NCI-H146 treated with DMSO at 0.1 percent for 48 hours (cell line): ENCODE results near the gene SYP.
"Not testable (repeated sequence)": the region's sequence is repeated elsewhere in the genome, so short reads cannot be mapped to it uniquely, and the experiment has no call there.

ENCODE experiments used
- DNase-seq: peaks from one replicate; lab custom pipeline; 2025; ENCODE audit not compliant: unreplicated experiment; lab: John Stamatoyannopoulos, UW

The SYP gene

DNA sequence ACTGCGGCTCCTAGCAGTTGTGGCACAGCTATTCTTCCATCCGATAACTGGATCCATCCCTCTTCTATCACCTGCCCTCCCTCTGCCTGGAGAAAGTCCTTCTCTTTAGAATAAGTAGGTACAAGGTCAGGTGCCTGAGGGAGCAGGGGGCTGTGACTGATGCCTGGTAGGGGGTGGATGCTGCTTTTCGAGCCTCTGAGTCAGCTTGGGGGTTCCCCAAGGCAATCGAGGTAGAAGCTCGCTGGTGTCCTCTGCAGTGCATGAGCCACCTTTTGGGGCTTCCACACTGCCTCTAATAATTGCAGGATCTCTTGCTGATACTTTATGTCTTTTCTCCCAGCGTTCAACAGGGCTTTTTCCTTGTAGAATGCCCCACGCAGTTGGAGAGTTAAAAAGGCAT is 56.8 kb downstream of the SYP start:
- DNase-seq, result not testable (repeated sequence)

DNA sequence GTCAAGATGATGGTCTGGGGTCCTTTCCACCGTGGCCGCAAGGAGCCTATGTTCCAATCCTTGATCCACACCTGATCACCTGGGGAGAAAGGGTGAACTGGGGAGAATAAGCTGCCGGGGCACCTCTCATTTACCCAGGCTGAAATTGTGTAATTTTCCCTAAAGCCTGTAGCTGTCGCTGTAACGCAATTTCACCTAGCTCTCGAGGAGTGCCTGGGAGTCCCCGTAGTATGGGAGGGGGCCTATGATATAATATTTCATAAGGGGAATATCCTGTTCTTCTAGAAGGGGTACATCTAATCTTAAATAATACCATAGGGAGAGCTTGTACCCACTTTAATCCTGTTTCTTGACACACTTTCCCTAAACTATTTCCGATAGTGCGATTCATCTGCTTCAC is 57.7 kb downstream of the SYP start:
- not testable (repeated sequence) for DNase-seq

DNA sequence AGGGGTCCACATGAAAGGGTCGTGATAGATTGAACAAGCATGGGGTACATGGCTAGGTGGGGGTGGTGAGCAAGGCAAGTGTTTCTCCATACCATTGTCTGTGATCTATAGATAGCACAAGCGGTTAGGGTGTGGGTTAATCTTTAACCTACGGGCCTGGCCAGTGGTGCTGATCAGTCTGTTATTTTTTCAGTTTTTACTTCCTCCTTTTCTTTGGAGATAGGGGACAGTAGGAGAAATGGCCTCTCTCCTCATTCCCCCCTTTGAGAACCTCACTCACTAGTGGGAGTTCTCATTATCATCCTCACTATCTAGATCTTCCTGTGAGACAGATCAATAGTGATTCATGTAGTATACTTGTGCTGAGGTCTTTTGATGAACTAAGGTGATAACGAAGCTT is 60.3 kb downstream of the SYP start:
- no peak for DNase-seq
